Body of pancreas (tissue), 4 donors: Measurements from ENCODE around the gene PANX2. TPM values are rescaled to one million over a fixed set of nuclear protein-coding genes. Genes with fewer than 3 reads are reported as not detected.

Source experiments
- ATAC-seq: fragments of 150-250 bp; one replicate; pipeline ENCODE4 v1.9.1; 2016
- DNase-seq, 4 donors: peaks; one replicate each; pipeline ENCODE4 v3.0.0-alpha.2; 2019
- H3K27ac ChIP-seq, 4 donors: fragments of 200-600 bp; sonication (generic); 1 replicate in 3 of 4; 2 replicates in 1 of 4; pipeline versions ENCODE4 v1.5.1 to v1.6.1; 2016 to 2019; ENCODE audit warnings: mild to moderate bottlenecking in 1 of 4, mixed read lengths in 1 of 4, moderate library complexity in 1 of 4
- H3K27me3 ChIP-seq, 2 donors: fragments of 200-600 bp; sonication (generic); one replicate each; pipeline ENCODE4 v1.6.0; 2016; ENCODE audit warnings: mild to moderate bottlenecking in 1 of 2
- H3K36me3 ChIP-seq, 2 donors: fragments of 200-600 bp; sonication (generic); replicated peaks in 1 of 2; 2 replicates each; pipeline ENCODE4 v1.5.1; 2016; ENCODE audit warnings: low read depth in 2 of 2; ENCODE audit not compliant: insufficient read depth in 1 of 2
- H3K4me1 ChIP-seq: fragments of 200-600 bp; sonication (generic); one replicate; pipeline ENCODE4 v1.6.0; 2016
- H3K4me3 ChIP-seq, 2 donors: fragments of 200-600 bp; sonication (generic); 1 replicate in 1 of 2; 2 replicates in 1 of 2; pipeline ENCODE4 v1.5.1; 2016 to 2019
- H3K9me3 ChIP-seq, 3 donors: fragments of 200-600 bp; sonication (generic); 1 replicate in 2 of 3; 2 replicates in 1 of 3; pipeline ENCODE4 v1.5.1; 2016
- POLR2A ChIP-seq, 3 donors: fragments of 450-650 bp; IDR thresholded peaks; one replicate each; pipeline ENCODE4 v1.6.1; 2016; ENCODE audit warnings: antibody characterized with exemption in 3 of 3, mild to moderate bottlenecking in 2 of 3
- WGBS, 2 donors: methylation state at CpG; one replicate each; pipeline ENCODE4 v1.1.5; 2017; 5-methylcytosine and 5-hydroxymethylcytosine counted together
- intact Hi-C: fragments of 100-400 bp; cut with DNase I; formaldehyde crosslinking; loops from one replicate; pipeline ENCODE4 v1.15.1; 2023
- total RNA-seq, 2 donors: library from RNA; depleted of rRNA; stranded (reverse); fragments of >200 nt; gene quantifications; one replicate each; pipeline ENCODE4 v1.1.0, GENCODE V29; 2016
- TF ChIP-seq, protein P1 (sequence below), 7 experiments: fragments of 450-650 bp in 4 of 7; fragments of 200-600 bp in 3 of 7; sonication (generic) in 3 of 7; IDR thresholded peaks; one replicate each; pipeline ENCODE4 v1.5.1; 2016 to 2019; ENCODE audit warnings: antibody characterized with exemption in 7 of 7

Gene PANX2
- total RNA-seq, 2 donors from 2014 or later: 0.33 to 3.1 TPM

DNA sequence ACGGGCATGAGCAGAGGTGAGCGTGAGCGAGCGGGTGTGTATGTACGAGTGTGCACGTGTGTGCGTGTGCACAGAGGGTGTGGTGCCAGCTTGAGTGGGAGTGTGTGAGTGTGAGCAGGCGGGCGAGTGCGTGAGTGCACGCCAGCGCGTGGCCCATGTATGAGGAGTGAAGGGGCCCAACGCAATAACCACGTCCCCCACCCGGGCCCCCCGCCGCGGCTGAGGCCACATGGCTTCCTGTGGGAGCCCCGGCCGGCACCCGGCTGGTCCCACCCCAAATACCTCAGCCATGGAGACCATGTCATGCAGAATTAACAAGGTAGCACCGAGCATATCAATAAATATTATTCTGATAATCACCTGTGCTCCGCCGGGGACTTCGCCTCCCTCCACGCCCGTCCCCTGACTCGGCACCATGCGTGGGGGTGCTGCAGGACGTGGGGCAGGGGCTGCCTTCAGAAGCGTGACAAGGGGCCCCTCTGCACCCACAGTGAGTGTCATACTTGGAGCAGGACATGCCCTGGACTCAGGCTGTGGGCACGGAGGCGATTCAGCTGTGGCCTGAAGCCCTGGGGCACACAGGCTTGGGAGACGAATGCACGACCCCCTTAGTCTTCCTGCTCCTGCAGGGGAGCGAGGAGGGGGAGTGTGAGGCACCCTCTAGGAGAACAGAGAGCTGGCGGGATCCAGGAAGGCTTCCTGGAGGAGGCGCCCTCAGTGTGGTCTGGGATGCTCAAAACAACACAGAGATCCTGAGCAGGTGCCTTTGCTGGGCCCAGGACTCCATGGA, 9.6 kb downstream of the PANX2 start:
- TF ChIP-seq POLR2A (IDR thresholded peaks at IDR 0.05): no peak
- TF ChIP-seq, protein P1, sequence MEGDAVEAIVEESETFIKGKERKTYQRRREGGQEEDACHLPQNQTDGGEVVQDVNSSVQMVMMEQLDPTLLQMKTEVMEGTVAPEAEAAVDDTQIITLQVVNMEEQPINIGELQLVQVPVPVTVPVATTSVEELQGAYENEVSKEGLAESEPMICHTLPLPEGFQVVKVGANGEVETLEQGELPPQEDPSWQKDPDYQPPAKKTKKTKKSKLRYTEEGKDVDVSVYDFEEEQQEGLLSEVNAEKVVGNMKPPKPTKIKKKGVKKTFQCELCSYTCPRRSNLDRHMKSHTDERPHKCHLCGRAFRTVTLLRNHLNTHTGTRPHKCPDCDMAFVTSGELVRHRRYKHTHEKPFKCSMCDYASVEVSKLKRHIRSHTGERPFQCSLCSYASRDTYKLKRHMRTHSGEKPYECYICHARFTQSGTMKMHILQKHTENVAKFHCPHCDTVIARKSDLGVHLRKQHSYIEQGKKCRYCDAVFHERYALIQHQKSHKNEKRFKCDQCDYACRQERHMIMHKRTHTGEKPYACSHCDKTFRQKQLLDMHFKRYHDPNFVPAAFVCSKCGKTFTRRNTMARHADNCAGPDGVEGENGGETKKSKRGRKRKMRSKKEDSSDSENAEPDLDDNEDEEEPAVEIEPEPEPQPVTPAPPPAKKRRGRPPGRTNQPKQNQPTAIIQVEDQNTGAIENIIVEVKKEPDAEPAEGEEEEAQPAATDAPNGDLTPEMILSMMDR (IDR thresholded peaks at IDR 0.05): no peak
- Histone ChIP-seq H3K27ac (no peak overlapping the region), H3K36me3 (no peaks in the 10 kb centered on the region), H3K9me3 (no peaks in the 10 kb centered on the region), H3K4me1 (peaks cover 30% of the 10 kb centered on the region), H3K27me3 (no peaks in the 10 kb centered on the region), H3K4me3 (no peak overlapping the region)
- intact Hi-C loops: no loop called here
- DNase-seq: no peak
- no peak for ATAC-seq
- 78 to 81% methylated on average over 29 to 39 of the region's 39 CpGs for WGBS, 2 donors

DNA sequence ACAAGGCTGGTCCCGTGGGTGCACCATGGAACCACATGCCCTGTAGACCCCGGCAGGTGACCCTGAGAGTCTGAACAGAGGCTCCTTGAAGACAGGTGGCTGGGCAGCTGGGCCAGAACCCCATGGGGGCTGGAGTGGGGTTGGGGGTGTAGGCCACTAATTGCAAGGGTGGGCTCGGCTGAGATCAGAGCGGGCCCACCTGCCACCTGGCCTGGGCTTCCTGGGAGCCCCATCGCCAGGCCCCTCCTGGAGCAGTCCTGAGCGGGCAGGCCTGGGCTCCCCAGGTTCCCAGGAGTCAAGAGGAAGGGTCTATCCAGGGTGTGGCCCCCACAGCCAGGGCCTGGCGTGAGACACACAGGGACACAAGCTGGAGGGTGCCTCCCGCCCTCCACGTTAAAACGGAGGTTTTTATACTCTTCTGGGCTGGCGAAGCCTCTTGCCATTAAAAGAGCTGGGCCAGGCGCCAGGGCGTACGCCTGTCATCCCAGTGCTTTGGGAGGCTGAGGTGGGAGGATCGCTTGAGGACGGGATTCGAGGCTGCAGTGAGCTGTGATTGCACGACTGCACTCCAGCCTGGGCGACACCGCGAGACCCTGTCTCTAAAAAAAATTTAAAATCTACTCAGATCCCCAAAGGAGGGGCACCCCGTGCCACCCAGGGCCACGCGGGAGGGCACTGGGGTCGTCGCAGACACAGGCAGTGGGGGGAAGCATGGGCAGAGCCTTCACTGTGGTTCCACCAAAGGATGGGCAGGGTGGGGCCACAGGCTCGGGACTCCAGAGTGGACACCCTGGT, 10.4 kb downstream of the PANX2 start:
- TF ChIP-seq POLR2A (IDR thresholded peaks at IDR 0.05): no peak
- TF ChIP-seq, protein P1 (IDR thresholded peaks at IDR 0.05): no peak
- Histone ChIP-seq H3K36me3 (no peaks in the 10 kb centered on the region), H3K27ac (no peak overlapping the region), H3K9me3 (no peaks in the 10 kb centered on the region), H3K4me1 (peaks cover 34% of the 10 kb centered on the region), H3K27me3 (no peaks in the 10 kb centered on the region), H3K4me3 (no peak overlapping the region)
- intact Hi-C loops: no loop called here
- ATAC-seq (no peak), DNase-seq (peak in 2 of 4 donors; percentile 11 to 16)
- 92 to 95% methylated on average over 26 to 27 of the region's 27 CpGs for WGBS, 2 donors

DNA sequence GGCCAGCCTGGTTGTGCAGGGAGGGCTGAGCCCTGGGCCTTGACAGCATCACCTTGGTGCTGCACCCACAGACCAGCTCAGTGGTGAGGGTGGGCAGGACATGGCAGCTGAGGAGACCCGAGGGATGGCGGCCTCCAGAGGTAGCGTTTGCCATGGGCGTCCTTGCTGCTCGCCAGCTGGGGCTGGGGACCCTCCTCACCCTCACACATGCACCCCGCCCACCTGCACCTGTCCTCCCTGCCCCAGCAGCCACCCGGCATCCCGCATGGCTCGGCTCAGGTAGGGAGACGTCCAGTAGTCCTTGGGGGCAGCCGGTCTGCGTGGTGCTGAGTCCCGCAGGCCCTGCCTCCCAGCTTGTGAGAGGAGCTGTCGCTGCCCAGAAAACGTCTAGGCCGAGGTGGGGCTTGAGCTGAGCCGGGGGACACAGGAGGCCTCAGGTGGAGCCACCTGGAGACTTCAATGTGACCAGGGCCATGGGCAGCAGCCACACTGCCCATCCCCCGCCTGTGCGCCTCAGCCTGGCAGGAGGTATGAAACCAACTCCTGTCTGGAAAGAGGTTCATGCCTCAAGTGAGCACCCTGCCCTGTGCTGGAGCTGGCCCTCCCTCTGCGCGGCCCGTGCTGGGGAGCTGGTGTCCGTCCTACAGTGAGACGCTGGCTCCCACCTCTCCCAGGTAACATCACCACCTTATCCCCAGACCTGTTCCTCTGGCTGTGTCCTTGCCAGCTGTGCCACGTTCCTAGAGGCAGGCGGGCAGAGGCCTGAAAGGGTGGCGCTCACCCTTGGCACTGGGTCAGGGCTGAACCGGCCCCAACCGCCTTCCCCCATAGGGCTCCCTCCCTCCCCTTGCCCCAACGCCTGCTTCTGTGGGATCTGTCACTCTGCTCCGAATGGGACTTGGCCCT, 11.9 kb downstream of the PANX2 start:
- intact Hi-C loops: no loop called here
- no peaks in the 10 kb centered on the region for H3K36me3 ChIP-seq
- DNase-seq (peak; percentile 75 to 96 (median 90)), ATAC-seq (peak; percentile 54)
- H3K27me3 ChIP-seq: no peaks in the 10 kb centered on the region
- peak overlapping the region; percentile 67 to 77 (median 72) for H3K27ac ChIP-seq
- peaks cover 44% of the 10 kb centered on the region for H3K4me1 ChIP-seq
- 19 to 46% methylated on average over 14 to 25 of the region's 31 CpGs for WGBS, 2 donors
- TF ChIP-seq, protein P1 (IDR thresholded peaks at IDR 0.05): no peak
- TF ChIP-seq POLR2A (IDR thresholded peaks at IDR 0.05): peak in 1 of 3 donors; percentile 42
- H3K4me3 ChIP-seq: no peak overlapping the region
- H3K9me3 ChIP-seq: no peaks in the 10 kb centered on the region

DNA sequence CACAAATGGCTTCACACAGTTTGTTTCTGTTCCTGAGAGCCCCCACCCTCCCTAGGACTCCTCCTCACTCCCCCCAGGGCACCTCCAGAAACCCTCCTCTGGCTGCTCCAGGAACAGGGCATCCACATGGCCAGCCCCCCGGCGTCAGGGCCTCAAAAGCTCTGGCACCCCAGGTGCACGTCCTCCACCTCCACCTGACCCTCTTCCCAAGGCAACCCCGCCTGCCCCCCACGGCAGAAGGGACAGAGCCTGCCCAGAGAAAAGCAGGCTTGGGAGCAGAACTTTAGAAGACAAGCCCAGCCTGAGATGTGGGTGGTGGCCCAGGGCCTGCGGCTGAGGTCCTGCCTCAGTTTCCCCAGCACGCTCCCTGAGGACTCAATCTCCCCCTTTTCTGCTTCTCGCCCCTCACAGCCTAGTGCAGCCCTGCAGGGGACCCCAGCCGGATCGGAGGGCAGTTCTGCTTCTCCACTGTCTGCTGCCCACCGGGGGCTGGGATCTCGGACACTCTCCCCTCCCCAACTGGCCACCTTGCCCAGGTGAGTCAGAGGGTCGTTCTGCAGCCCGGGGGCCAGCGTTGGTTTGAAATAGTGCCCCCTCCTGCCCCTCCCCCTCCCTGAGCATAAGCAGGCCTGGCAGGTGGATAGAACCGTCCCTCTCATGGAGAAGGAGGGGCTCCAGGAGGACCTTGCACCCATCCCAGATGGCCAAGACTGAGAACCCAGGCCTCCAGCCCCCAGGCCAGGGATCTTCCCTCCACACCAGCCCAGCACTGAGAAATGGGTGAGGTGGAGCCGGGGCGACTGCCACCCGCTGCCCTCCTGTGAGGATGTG, 12.8 kb downstream of the PANX2 start:
- TF ChIP-seq, protein P1 (IDR thresholded peaks at IDR 0.05): no peak
- TF ChIP-seq POLR2A (IDR thresholded peaks at IDR 0.05): no peak
- ATAC-seq: no peak
- peak overlapping the region; percentile 67 to 77 (median 72) for H3K27ac ChIP-seq
- peaks cover 48% of the 10 kb centered on the region for H3K4me1 ChIP-seq
- intact Hi-C loops: no loop called here
- no peak overlapping the region for H3K4me3 ChIP-seq
- WGBS, 2 donors: 58 to 71% methylated on average over 12 to 19 of the region's 19 CpGs
- no peaks in the 10 kb centered on the region for H3K9me3 ChIP-seq
- DNase-seq: peak in 1 of 4 donors; percentile 27
- no peaks in the 10 kb centered on the region for H3K27me3 ChIP-seq
- H3K36me3 ChIP-seq: no peaks in the 10 kb centered on the region
